SK-N-MC (cell line): ENCODE data around the gene SLCO4A1.

Source experiments
- EZH2 ChIP-seq: fragments of 200-600 bp; sonication (generic); IDR thresholded peaks from one replicate; pipeline ENCODE4 v1.6.1; 2017; ENCODE audit warnings: antibody characterized with exemption
- FOXP2 ChIP-seq: optimal IDR thresholded peaks from 2 replicates; pipeline ENCODE3; 2011; ENCODE audit warnings: mild to moderate bottlenecking, moderate library complexity; ENCODE audit not compliant: insufficient read depth; ENCODE audit errors: extremely low read length, control extremely low read depth
- POLR2AphosphoS5 ChIP-seq: IDR thresholded peaks from 2 replicates; pipeline ENCODE4 v1.6.1; 2012; ENCODE audit warnings: mild to moderate bottlenecking, low read depth, low read length, borderline replicate concordance

- TF ChIP-seq POLR2AphosphoS5 (no peak), EZH2 (no peak), FOXP2 (no peak)
Observed at GRCh38 chr20:62715201-62715600, 72.9 kb downstream of the SLCO4A1 start.
